DND-41 (cell line): ENCODE measurements around the gene C19orf67.

ENCODE experiments used
- ATAC-seq: fragments of 200-7000 bp; cut with Tn5 transposase; 3 replicates; pipeline ENCODE4 v1.9.1; 2021; ENCODE audit warnings: low read depth; ENCODE audit not compliant: insufficient read depth
- DNase-seq: peaks from one replicate; pipeline ENCODE4 v3.0.0-alpha.2; 2020
- H2AFZ ChIP-seq: 2 replicates; pipeline ENCODE4 v1.6.0; 2012; ENCODE audit warnings: low read depth, low read length
- H3K27ac ChIP-seq: 2 replicates; pipeline ENCODE4 v1.5.1; 2012; ENCODE audit warnings: low read length, inconsistent platforms
- H3K27me3 ChIP-seq: fragments of 200-600 bp; sonication (generic); 2 replicates; pipeline ENCODE4 v1.6.0; 2012; ENCODE audit warnings: low read length, mild to moderate bottlenecking, inconsistent platforms; ENCODE audit not compliant: insufficient read depth, poor library complexity
- H3K36me3 ChIP-seq: 2 replicates; pipeline ENCODE4 v1.5.1; 2012; ENCODE audit warnings: low read length, inconsistent platforms; ENCODE audit not compliant: insufficient read depth
- H3K4me1 ChIP-seq: 2 replicates; pipeline ENCODE4 v1.5.1; 2012; ENCODE audit warnings: mild to moderate bottlenecking, low read length; ENCODE audit not compliant: insufficient read depth
- H3K4me2 ChIP-seq: 2 replicates; pipeline ENCODE4 v1.6.0; 2012; ENCODE audit warnings: mild to moderate bottlenecking, moderate library complexity, low read length, inconsistent platforms; ENCODE audit not compliant: insufficient read depth
- H3K4me3 ChIP-seq, 2 experiments: fragments of 200-600 bp in 1 of 2; shearing (Covaris generic) in 1 of 2; 2 replicates each; pipeline ENCODE4 v1.5.1; 2012 to 2016; ENCODE audit warnings: inconsistent platforms in 2 of 2, low read length in 2 of 2, mild to moderate bottlenecking in 2 of 2, low read depth in 1 of 2, moderate library complexity in 1 of 2
- H3K79me2 ChIP-seq: 2 replicates; pipeline ENCODE4 v1.6.0; 2012; ENCODE audit warnings: low read length, inconsistent platforms; ENCODE audit not compliant: insufficient read depth
- H3K9ac ChIP-seq: 2 replicates; pipeline ENCODE4 v1.6.0; 2012; ENCODE audit warnings: low read depth, mild to moderate bottlenecking, inconsistent platforms, low read length, moderate library complexity
- H3K9me3 ChIP-seq: 2 replicates; pipeline ENCODE4 v1.5.1; 2012; ENCODE audit warnings: low read length, moderate library complexity, mild to moderate bottlenecking, inconsistent platforms; ENCODE audit not compliant: insufficient read depth, severe bottlenecking
- H4K20me1 ChIP-seq: 2 replicates; pipeline ENCODE4 v1.6.0; 2012; ENCODE audit warnings: low read length; ENCODE audit not compliant: insufficient read depth
- CTCF ChIP-seq: IDR thresholded peaks from 2 replicates; pipeline ENCODE4 v1.5.1; 2012; ENCODE audit warnings: borderline replicate concordance, low read length, moderate library complexity, mild to moderate bottlenecking; ENCODE audit not compliant: poor library complexity, severe bottlenecking; ENCODE audit errors: extremely low read depth
- EZH2 ChIP-seq: IDR thresholded peaks from 3 replicates; pipeline ENCODE4 v1.6.1; 2012; ENCODE audit warnings: borderline replicate concordance, low read depth, mild to moderate bottlenecking, moderate library complexity, low read length, inconsistent platforms; ENCODE audit not compliant: severe bottlenecking

The C19orf67 gene

GRCh38 chr19:14086098-14086497 is 515 bp upstream of the C19orf67 start:
- H3K27me3 ChIP-seq, result no peaks in the 10 kb centered on the region
- ATAC-seq (no peak), DNase-seq (no peak)
- peaks cover 26% of the 10 kb centered on the region for H3K36me3 ChIP-seq
- H2AFZ ChIP-seq, result no peak overlapping the region
- H4K20me1 ChIP-seq, result peaks cover 18% of the 10 kb centered on the region
- H3K27ac ChIP-seq, result no peak overlapping the region
- H3K4me1 ChIP-seq, result peaks cover 26% of the 10 kb centered on the region
- TF ChIP-seq CTCF (no peak), EZH2 (no peak)
- no peak overlapping the region for H3K4me2 ChIP-seq
- peaks cover 19% of the 10 kb centered on the region for H3K79me2 ChIP-seq
- no peak overlapping the region for H3K4me3 ChIP-seq
- H3K9me3 ChIP-seq, result no peaks in the 10 kb centered on the region
- no peak overlapping the region for H3K9ac ChIP-seq

GRCh38 chr19:14082675-14082960 is 3.0 kb downstream of the C19orf67 start:
- Histone ChIP-seq H3K4me1 (peaks cover 22% of the 10 kb centered on the region), H3K27ac (no peak overlapping the region), H3K4me3 (no peak overlapping the region), H3K27me3 (no peaks in the 10 kb centered on the region), H4K20me1 (no peaks in the 10 kb centered on the region), H3K9ac (0 out of 2 replicates have a peak overlapping the region, but pooled peaks have one; percentile 70), H3K36me3 (peaks cover 10% of the 10 kb centered on the region; the same call in 1 of the 2 replicates), H3K4me2 (peak overlapping the region; percentile 93; the same call in 1 of the 2 replicates), H2AFZ (no peak overlapping the region), H3K9me3 (no peaks in the 10 kb centered on the region), H3K79me2 (peaks cover 12% of the 10 kb centered on the region)
- no peak for TF ChIP-seq CTCF
- TF ChIP-seq EZH2, result no peak
- DNase-seq, result no peak
- ATAC-seq, result no peak

DNA sequence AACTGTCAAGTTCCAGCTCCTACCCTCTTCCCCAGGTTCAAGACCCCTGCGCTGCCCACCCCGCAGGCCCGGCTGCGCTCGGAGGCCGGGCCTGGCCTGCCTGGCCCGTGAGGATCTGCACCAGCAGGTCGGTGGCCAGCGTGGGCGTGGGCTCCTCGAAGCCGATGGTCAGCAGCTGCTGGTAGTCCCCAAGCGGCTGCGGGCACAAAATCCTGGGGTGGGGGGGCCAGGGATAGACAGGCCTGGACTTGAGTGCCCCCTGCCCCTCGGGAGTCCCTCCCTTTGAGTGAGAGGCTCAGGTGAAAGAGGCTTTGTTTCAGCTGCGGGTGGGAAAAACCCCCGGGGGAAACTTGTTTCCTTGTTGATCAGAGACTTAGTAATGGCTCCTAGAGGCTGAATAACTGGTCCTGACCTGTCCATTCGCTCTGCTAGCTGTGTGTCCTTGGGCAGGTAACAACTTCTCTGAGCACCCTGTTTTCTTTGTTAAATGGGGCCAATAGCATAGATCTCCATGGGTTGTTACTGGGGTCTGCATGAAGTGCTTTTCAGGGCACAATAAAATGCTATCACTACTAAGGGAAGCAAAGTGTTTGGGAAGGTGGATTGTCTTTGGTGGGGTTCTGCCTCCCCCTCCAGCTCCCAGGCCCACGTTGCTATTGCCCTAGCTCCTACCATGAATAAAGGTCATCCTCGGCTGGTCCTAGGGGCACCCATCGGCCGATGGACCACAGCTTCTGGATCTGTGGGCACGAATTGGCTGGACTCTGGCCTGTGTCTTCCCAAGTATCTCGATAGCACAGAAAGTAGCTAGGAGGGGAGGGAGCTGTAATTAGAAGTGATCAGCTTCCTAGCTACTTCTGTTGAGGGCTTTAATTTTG is 3.5 kb downstream of the C19orf67 start:
- H3K79me2 ChIP-seq, result peaks cover 17% of the 10 kb centered on the region
- H4K20me1 ChIP-seq, result no peaks in the 10 kb centered on the region
- peak overlapping the region; percentile 93 for H3K4me2 ChIP-seq
- ATAC-seq (no peak), DNase-seq (no peak)
- peak overlapping the region; percentile 90 for H2AFZ ChIP-seq
- H3K4me1 ChIP-seq, result peaks cover 22% of the 10 kb centered on the region
- peak overlapping the region; percentile 65 for H3K27ac ChIP-seq
- no peaks in the 10 kb centered on the region for H3K9me3 ChIP-seq
- TF ChIP-seq CTCF (no peak), EZH2 (no peak)
- peak overlapping the region; percentile 70 for H3K9ac ChIP-seq
- H3K36me3 ChIP-seq, result peaks cover 5% of the 10 kb centered on the region; the same call in 1 of the 2 replicates
- H3K4me3 ChIP-seq, result peak overlapping the region; percentile 50 to 94
- no peaks in the 10 kb centered on the region for H3K27me3 ChIP-seq
